ENCODE data around the gene ICAM2.

The ICAM2 gene

DNA sequence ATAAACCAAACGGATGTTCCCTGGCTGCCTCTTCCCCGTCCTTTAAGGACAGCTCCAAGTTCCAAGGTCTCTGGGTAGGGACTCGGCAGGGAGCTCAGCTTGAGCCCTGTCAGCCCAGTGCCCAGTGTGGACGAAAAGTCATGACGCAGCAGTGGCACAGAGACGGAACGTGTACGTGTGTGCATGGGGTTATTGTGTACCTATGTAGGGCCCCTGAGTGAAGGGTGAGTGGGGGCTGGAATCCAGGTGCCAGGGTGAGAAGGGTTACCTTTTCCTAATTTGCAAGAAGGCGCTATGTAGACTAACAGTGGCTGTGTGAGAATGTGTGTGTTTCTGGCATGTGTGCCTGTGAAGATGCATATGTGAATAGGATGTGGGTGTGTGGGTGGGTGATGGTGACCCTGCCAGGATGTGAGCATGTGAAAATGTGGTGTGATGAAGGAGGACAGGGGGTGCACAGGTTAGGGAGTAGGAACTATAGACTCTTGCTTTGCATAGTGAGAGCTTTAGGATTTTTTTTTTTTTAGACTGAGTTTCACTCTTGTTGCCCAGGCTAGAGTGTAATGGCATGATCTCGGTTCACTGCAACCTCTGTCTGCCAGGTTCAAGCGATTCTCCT is 53.7 kb downstream of the ICAM2 start:
- no peak overlapping the region for H2AFZ ChIP-seq (ENCODE audit: low read length)
- H3K4me3 ChIP-seq (ENCODE audit: low read length, poor library complexity, severe bottlenecking), result no peak overlapping the region
- H4K20me1 ChIP-seq (ENCODE audit: insufficient read depth, low read length, poor library complexity, severe bottlenecking), result no peaks in the 10 kb centered on the region
- H3K9me2 ChIP-seq (replicated peaks; ENCODE audit: low read depth, low read length), result no peaks in the 10 kb centered on the region
- no peaks in the 10 kb centered on the region for H3K27me3 ChIP-seq (ENCODE audit: insufficient read depth, low read length, poor library complexity, severe bottlenecking)
- no peaks in the 10 kb centered on the region for H3K36me3 ChIP-seq (ENCODE audit: insufficient read depth, low read length)
- H3K9ac ChIP-seq (ENCODE audit: low read depth, low read length, poor library complexity, severe bottlenecking), result no peak overlapping the region
- H3K79me2 ChIP-seq (ENCODE audit: insufficient read depth, low read length), result no peaks in the 10 kb centered on the region
- TF ChIP-seq CTCF (conservative IDR thresholded peaks at IDR 0.05; ENCODE audit: low read length) (no peak), EZH2phosphoT487 (IDR thresholded peaks at IDR 0.05; ENCODE audit: borderline replicate concordance) (no peak)
- H3F3A ChIP-seq (ENCODE audit: low read depth), result no peaks in the 10 kb centered on the region
- no peak overlapping the region for H3K4me2 ChIP-seq (ENCODE audit: low read depth, low read length, poor library complexity, severe bottlenecking)
- no peaks in the 10 kb centered on the region for H3K9me3 ChIP-seq (ENCODE audit: insufficient read depth, low read depth, low read length)
- H3K4me1 ChIP-seq (ENCODE audit: insufficient read depth, low read length, poor library complexity, severe bottlenecking), result peaks cover 8% of the 10 kb centered on the region

DNA sequence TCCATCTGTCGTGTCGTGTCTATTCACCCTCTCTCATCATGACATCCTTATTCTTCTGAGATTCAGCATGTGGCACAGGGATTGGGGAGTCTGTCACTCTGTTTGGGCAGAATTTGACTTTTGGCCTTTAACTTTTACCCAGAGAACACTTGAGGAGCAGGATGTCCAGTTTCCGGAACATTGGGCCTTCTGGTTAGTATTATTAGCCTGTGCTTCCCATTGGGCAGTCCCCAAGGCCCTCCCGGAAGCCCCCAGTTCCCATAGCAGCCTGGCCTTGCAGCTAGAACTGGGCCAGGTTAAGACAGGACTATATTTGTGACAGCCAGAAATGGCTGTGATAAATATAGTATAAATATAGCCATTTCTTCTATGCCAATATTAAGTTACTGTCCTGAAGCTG is 57.3 kb downstream of the ICAM2 start:
- H3K9me2 ChIP-seq (replicated peaks; ENCODE audit: low read depth, low read length), result no peaks in the 10 kb centered on the region
- H3K27me3 ChIP-seq (ENCODE audit: insufficient read depth, low read length, poor library complexity, severe bottlenecking), result no peaks in the 10 kb centered on the region
- no peak overlapping the region for H3K4me3 ChIP-seq (ENCODE audit: low read length, poor library complexity, severe bottlenecking)
- no peaks in the 10 kb centered on the region for H3F3A ChIP-seq (ENCODE audit: low read depth)
- no peaks in the 10 kb centered on the region for H3K36me3 ChIP-seq (ENCODE audit: insufficient read depth, low read length)
- H3K9ac ChIP-seq (ENCODE audit: low read depth, low read length, poor library complexity, severe bottlenecking), result no peak overlapping the region
- peaks cover 8% of the 10 kb centered on the region for H3K4me1 ChIP-seq (ENCODE audit: insufficient read depth, low read length, poor library complexity, severe bottlenecking)
- TF ChIP-seq EZH2phosphoT487 (IDR thresholded peaks at IDR 0.05; ENCODE audit: borderline replicate concordance), result no peak
- no peak for TF ChIP-seq CTCF (conservative IDR thresholded peaks at IDR 0.05; ENCODE audit: low read length)
- H3K9me3 ChIP-seq (ENCODE audit: insufficient read depth, low read depth, low read length), result no peaks in the 10 kb centered on the region
- no peak overlapping the region for H3K4me2 ChIP-seq (ENCODE audit: low read depth, low read length, poor library complexity, severe bottlenecking)
- H3K79me2 ChIP-seq (ENCODE audit: insufficient read depth, low read length), result no peaks in the 10 kb centered on the region
- H4K20me1 ChIP-seq (ENCODE audit: insufficient read depth, low read length, poor library complexity, severe bottlenecking), result no peaks in the 10 kb centered on the region
- H2AFZ ChIP-seq (ENCODE audit: low read length), result no peak overlapping the region

GRCh38 chr17:63962298-63962744 is 58.1 kb downstream of the ICAM2 start:
- Histone ChIP-seq H3K36me3 (ENCODE audit: insufficient read depth, low read length) (no peaks in the 10 kb centered on the region), H3K79me2 (ENCODE audit: insufficient read depth, low read length) (no peaks in the 10 kb centered on the region), H3K4me3 (ENCODE audit: low read length, poor library complexity, severe bottlenecking) (no peak overlapping the region), H3K27me3 (ENCODE audit: insufficient read depth, low read length, poor library complexity, severe bottlenecking) (no peaks in the 10 kb centered on the region), H3K9me3 (ENCODE audit: insufficient read depth, low read depth, low read length) (no peaks in the 10 kb centered on the region), H3K4me2 (ENCODE audit: low read depth, low read length, poor library complexity, severe bottlenecking) (no peak overlapping the region), H4K20me1 (ENCODE audit: insufficient read depth, low read length, poor library complexity, severe bottlenecking) (no peaks in the 10 kb centered on the region), H2AFZ (ENCODE audit: low read length) (no peak overlapping the region), H3F3A (ENCODE audit: low read depth) (no peaks in the 10 kb centered on the region), H3K9me2 (replicated peaks; ENCODE audit: low read depth, low read length) (no peaks in the 10 kb centered on the region), H3K4me1 (ENCODE audit: insufficient read depth, low read length, poor library complexity, severe bottlenecking) (peaks cover 8% of the 10 kb centered on the region), H3K9ac (ENCODE audit: low read depth, low read length, poor library complexity, severe bottlenecking) (no peak overlapping the region)
- no peak for TF ChIP-seq EZH2phosphoT487 (IDR thresholded peaks at IDR 0.05; ENCODE audit: borderline replicate concordance)
- no peak for TF ChIP-seq CTCF (conservative IDR thresholded peaks at IDR 0.05; ENCODE audit: low read length)

All from Loucy (cell line).